ENCODE data around the gene FIGN.

The FIGN gene

DNA sequence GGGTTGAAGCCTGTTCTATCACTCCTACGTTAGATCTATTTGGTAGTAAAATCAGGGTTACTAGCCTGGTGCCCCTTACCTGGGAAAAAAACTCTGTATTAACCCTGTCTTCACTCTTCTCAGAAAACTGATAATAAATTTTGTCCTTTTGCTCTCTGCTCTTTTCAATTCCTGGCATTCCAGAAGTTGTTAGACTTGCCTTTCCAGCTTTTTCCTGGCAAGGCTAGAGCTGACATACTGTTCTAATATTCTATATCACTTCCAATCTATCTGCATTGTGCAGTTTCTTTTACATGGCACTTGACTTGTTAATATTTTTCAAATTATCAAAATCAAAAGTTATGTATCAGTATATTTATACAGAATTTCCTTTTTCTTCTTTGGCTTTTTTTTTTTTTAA lies 162.2 kb downstream of the FIGN start:
- Mint-ChIP-seq H3K4me1 (ENCODE audit: low read depth) (no peaks in the 10 kb centered on the region), H3K27me3 (no peaks in the 10 kb centered on the region), H3K36me3 (ENCODE audit: low read depth) (no peaks in the 10 kb centered on the region), H3K9me3 (peaks cover 4% of the 10 kb centered on the region), H3K27ac (no peak overlapping the region), H3K4me3 (no peak overlapping the region)
- DNase-seq = no peak

DNA sequence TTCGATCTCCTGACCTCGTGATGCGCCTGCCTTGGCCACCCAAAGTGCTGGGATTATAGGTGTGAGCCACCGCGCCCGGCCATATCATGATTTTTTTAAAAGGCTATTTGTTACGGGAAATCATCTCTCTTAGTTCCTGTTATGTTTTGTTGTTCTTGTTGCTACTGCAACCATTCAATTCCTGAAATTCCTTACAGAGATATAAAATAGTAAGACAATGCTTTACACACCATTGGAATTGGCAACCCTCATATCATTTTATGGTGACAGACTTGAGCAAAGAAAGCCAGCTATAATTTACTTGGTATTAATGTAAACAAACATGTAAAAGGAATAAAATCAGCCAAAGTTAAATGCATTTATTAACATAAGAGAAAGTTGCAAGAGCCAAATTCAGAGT lies 163.0 kb downstream of the FIGN start:
- Mint-ChIP-seq H3K27me3 (no peaks in the 10 kb centered on the region), H3K27ac (no peak overlapping the region), H3K36me3 (ENCODE audit: low read depth) (no peaks in the 10 kb centered on the region), H3K9me3 (peaks cover 4% of the 10 kb centered on the region), H3K4me3 (no peak overlapping the region), H3K4me1 (ENCODE audit: low read depth) (no peaks in the 10 kb centered on the region)
- no peak for DNase-seq

DNA sequence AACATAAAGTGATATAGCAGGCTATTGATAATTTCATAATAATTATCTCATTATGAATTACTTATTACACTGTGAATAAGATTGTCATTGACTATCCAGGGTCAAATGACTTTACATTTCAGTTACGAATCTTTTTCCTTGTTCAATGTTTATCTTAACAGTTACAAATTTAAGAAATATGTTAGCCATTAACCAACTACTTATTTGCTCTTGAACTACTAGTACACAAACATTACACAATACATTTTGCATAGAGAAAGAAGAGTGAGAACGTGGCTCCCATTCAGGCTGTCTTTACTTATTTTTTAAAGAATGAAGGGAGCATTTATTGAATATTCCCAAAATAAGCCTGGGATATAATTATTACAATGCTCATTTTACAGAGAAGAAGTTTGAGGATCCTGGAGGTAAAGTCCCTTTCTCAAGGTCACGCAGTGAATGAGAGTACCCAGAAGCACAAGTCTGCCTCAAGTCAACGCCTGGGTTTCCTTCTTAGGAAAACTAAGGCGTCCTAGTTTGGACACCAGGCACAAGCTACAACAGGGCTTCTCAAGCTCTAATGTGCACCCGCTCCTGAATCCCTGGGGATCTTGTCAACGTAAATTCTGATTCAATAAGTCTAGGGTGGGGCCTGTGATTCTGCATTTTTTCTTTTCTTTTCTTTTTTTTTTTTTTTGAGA lies 164.2 kb downstream of the FIGN start:
- Mint-ChIP-seq H3K4me1 (ENCODE audit: low read depth) (no peaks in the 10 kb centered on the region), H3K9me3 (peaks cover 4% of the 10 kb centered on the region), H3K36me3 (ENCODE audit: low read depth) (no peaks in the 10 kb centered on the region), H3K27me3 (no peaks in the 10 kb centered on the region), H3K27ac (no peak overlapping the region), H3K4me3 (no peak overlapping the region)
- no peak for DNase-seq

DNA sequence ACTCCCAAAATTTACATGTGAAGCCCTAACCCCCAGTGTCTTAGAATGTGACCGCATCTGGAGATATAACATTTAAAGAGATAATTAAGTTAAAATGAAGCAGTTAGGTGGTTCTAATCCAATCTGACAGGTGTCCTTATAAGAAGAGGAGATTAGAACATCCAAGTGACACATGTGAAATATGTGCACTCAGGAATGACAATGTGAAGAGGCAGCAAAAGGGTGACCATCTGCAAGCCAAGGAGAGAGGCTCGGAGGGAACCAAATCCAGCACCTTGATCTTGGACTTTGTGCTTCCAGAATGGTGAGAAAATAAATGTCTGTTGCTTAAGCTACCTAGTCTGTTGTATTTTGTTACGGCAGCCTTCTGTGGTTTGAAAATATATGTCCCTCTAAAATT lies 165.4 kb downstream of the FIGN start:
- no peak overlapping the region for H3K4me3 Mint-ChIP-seq
- H3K36me3 Mint-ChIP-seq (ENCODE audit: low read depth) = no peaks in the 10 kb centered on the region
- no peaks in the 10 kb centered on the region for H3K4me1 Mint-ChIP-seq (ENCODE audit: low read depth)
- no peak overlapping the region for H3K27ac Mint-ChIP-seq
- H3K27me3 Mint-ChIP-seq = no peaks in the 10 kb centered on the region
- no peak for DNase-seq
- H3K9me3 Mint-ChIP-seq = peaks cover 6% of the 10 kb centered on the region

DNA sequence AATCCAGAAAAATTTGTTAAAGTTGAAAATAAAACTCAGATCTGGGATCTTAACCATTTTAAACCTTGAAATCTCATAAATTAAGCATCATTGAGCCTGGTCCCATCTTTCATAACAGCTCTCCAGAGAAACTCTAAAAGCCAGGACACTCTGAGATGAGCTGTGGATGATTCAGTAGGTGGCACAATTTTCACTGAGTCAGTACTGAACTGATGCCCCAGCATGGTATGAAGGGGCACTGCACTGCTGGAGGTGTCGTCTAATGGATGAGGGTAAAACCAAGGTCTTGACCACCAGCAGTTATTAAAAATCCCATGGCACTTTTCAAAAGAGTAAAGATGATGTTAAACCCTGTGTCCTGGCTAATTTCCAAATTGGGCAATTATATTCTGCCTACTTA lies 170.6 kb downstream of the FIGN start:
- no peak for DNase-seq

DNA sequence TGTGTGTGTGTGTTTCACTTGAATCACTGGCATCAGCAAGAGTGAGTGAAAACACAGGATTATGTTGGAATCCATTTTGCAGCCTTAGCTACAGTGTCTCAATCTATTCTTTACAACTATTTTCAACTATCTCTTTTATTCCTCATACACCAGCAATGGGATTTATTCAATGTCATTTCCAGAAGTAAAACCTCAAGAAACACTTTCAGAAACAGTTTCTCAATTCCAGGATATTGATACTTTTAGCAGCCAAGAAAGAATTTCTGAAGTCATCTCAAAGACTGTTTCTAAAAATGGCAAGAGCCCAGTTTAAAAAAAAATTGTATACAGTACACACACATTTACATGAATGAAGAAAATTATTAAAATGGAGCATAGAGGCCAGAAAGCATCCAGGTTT lies 171.6 kb downstream of the FIGN start:
- H3K27ac Mint-ChIP-seq = no peak overlapping the region
- peaks cover 2% of the 10 kb centered on the region for H3K9me3 Mint-ChIP-seq
- H3K4me1 Mint-ChIP-seq (ENCODE audit: low read depth) = no peaks in the 10 kb centered on the region
- no peaks in the 10 kb centered on the region for H3K36me3 Mint-ChIP-seq (ENCODE audit: low read depth)
- DNase-seq = no peak
- H3K27me3 Mint-ChIP-seq = no peaks in the 10 kb centered on the region
- H3K4me3 Mint-ChIP-seq = no peak overlapping the region

More for the DNA sequence above, 170.6 kb downstream of the FIGN start:
- H3K4me3 Mint-ChIP-seq = no peak overlapping the region
- no peak overlapping the region for H3K27ac Mint-ChIP-seq
- H3K36me3 Mint-ChIP-seq (ENCODE audit: low read depth) = no peaks in the 10 kb centered on the region
- no peaks in the 10 kb centered on the region for H3K27me3 Mint-ChIP-seq
- H3K9me3 Mint-ChIP-seq = peaks cover 2% of the 10 kb centered on the region
- H3K4me1 Mint-ChIP-seq (ENCODE audit: low read depth) = no peaks in the 10 kb centered on the region

DNA sequence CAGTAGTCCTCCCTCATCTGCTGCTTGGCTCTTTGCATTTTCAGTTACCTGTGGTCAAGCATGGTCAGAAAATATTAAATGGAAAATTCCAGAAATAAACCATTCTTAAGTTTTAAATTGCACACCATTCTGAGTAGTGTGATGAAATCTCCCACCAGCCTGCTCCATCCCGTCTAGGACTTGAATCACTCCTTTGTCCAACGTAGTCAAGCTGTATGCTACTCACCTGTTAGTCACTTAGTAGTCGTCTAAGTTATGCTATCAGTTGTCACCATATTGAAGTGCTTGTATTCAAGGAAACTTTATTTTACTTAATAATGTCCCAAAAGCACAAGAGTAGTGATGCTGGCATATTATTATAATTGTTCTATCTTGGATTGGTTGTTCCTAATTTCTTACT lies 172.5 kb downstream of the FIGN start:
- no peak overlapping the region for H3K4me3 Mint-ChIP-seq
- H3K9me3 Mint-ChIP-seq = peaks cover 2% of the 10 kb centered on the region
- no peaks in the 10 kb centered on the region for H3K4me1 Mint-ChIP-seq (ENCODE audit: low read depth)
- no peaks in the 10 kb centered on the region for H3K36me3 Mint-ChIP-seq (ENCODE audit: low read depth)
- no peaks in the 10 kb centered on the region for H3K27me3 Mint-ChIP-seq
- H3K27ac Mint-ChIP-seq = no peak overlapping the region
- DNase-seq = no peak

DNA sequence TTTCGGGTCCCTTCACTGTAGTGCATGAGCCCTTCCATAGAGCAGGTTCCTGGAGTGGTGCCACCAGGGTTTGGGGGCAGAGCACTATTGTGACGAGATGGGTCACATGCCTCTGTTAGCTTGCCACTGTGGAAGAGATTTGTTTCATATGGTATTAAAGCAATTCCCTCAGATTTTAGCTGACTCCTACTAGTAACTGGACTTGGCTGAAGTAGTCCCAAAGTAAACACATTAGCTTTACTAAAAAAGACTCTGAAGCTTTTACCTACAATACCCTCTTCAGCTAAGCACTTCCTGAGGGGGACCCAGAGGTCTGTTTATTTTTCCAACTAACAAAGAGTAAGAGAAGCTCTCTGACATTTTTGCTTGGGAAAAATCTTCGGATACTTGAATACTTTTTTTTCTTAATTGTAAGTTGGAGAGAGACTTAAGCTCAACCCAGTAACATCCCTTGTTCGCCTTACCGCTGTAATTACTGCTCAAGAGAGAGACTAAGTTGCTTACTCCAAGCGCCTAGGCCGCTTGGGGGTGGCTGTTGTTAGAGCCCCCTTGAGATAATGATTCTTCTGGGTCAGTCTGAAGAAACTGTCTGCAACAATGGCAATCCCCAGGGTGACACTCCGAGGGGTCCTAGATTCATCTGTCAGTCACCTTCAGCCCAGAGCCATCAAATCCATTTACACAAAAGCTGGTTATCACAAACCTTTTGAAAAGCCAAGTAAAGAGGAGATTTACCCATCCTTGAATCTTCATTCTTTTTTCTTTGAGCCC lies 177.4 kb downstream of the FIGN start:
- Mint-ChIP-seq H3K4me3 (no peak overlapping the region), H3K36me3 (ENCODE audit: low read depth) (no peaks in the 10 kb centered on the region), H3K9me3 (no peaks in the 10 kb centered on the region), H3K27me3 (no peaks in the 10 kb centered on the region), H3K27ac (no peak overlapping the region), H3K4me1 (ENCODE audit: low read depth) (no peaks in the 10 kb centered on the region)
- no peak for DNase-seq

DNA sequence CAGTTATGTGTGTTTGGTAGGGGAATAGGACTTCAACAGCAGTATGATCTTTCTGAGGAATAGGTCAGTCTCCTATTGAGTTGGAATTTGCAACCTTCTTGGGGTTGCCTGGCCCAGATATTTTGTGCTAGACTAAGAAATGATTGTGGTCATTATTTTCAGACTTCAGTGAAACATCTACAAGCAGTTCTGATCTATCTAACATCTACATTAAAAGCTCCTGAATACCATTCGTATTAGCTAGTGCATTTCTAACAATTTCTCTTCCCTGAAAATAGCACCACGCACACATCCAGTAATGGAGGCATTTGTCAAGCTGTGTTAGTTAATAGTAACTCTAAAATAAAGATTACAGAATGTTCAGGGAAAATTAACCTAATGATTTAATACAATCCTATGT lies 179.3 kb downstream of the FIGN start:
- H3K27me3 Mint-ChIP-seq = no peaks in the 10 kb centered on the region

DNA sequence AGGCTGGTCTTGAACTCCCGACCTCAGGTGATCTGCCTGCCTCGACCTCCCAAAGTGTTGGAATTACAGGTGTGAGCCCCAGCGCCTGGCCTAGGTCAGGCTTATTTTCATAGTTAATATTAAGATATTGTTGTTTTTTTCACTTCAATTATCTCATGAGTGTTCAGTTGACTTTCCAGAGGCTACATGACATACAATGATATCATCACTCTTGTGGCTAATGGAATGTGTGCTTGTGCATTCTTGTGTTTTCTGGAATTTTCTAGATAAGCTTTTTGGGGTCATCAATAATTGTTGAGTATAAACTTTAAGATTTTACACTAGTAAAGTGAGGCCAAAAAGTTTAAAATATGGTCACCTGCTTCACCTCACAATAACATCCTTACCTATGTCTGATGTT lies 180.9 kb downstream of the FIGN start:
- H3K4me1 Mint-ChIP-seq (ENCODE audit: low read depth) = no peaks in the 10 kb centered on the region
- H3K36me3 Mint-ChIP-seq (ENCODE audit: low read depth) = no peaks in the 10 kb centered on the region
- no peaks in the 10 kb centered on the region for H3K27me3 Mint-ChIP-seq
- DNase-seq = no peak
- no peak overlapping the region for H3K27ac Mint-ChIP-seq
- H3K9me3 Mint-ChIP-seq = peaks cover 4% of the 10 kb centered on the region
- H3K4me3 Mint-ChIP-seq = no peak overlapping the region

More for the DNA sequence above, 179.3 kb downstream of the FIGN start:
- no peak for DNase-seq
- Mint-ChIP-seq H3K9me3 (no peaks in the 10 kb centered on the region), H3K4me3 (no peak overlapping the region), H3K4me1 (ENCODE audit: low read depth) (no peaks in the 10 kb centered on the region), H3K27ac (no peak overlapping the region), H3K36me3 (ENCODE audit: low read depth) (no peaks in the 10 kb centered on the region)

DNA sequence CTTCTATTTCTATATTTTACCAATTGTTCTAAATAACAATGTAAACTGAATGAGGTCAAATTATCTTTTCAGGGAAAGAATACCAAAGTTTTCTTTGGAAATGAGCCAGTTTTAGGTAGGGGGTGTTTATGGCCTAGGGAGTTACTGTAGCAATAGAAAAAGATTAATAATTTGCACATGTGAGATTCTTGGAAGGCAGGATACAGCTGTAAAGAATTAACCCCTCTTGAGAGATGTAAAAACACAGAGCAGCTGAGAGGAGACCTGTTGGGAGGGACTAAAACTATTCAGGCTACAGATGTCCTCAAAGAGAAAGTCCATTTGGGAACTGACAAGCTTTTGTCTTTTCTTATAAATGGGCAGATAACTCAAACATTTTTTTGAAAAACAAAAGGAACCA lies 182.2 kb downstream of the FIGN start:
- H3K27me3 Mint-ChIP-seq = no peaks in the 10 kb centered on the region
- H3K4me3 Mint-ChIP-seq = no peak overlapping the region
- no peaks in the 10 kb centered on the region for H3K4me1 Mint-ChIP-seq (ENCODE audit: low read depth)
- no peak for DNase-seq
- H3K36me3 Mint-ChIP-seq (ENCODE audit: low read depth) = no peaks in the 10 kb centered on the region
- H3K27ac Mint-ChIP-seq = no peak overlapping the region
- H3K9me3 Mint-ChIP-seq = peaks cover 4% of the 10 kb centered on the region

DNA sequence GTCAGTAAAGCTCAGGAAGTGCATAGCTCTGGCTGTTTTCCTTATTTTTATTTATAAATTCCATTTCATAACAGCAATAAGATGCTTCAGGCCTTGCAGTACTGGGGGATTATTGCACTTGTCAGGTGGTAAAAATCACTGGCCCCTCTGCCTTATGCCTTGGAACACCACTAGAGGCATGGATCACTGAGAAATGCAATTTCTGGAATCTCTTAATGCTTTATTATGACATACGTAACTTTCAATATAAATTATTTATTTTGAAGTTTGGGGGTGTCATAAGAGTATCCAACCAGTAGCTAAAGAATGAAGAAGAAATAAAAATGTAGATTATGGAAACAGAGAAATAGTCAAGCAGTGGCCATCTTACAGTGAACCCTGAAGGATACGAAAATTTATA lies 183.1 kb downstream of the FIGN start:
- Mint-ChIP-seq H3K4me3 (no peak overlapping the region), H3K9me3 (peaks cover 4% of the 10 kb centered on the region), H3K27ac (no peak overlapping the region), H3K36me3 (ENCODE audit: low read depth) (no peaks in the 10 kb centered on the region), H3K4me1 (ENCODE audit: low read depth) (no peaks in the 10 kb centered on the region), H3K27me3 (no peaks in the 10 kb centered on the region)
- DNase-seq = no peak

DNA sequence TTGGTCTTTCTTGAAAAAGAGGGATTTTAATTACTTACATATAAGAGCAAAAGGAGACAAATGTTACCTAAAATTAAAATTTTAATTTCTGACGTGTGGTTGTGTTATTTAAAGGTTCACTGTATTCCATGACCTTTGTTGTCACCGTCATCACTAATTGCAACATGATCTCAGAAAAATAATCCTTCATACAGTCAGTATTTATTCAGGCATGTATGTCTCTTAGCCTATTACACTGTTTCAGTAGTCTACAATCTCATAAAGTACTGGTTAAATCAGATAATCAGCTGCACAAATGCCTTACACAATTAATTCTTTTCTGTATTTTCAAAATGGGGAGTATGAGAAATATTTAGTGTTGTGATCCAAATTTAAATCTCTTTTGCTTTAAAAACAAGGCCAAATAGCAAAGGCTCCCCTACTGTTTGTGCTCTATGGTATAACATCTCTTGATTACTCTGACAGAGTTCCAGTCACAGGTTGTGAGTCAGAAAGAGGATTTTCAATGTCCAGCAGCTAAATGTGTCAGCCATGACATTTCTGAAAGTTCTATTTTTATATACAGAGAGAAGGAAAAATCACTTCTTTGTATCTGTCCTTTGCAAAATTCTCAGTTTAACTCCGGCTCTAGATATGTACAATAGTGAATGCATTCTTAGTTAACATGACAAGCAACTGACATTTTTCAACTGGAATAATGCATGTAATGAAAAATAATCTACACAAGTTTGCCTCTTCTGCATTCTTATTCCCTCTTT lies 184.0 kb downstream of the FIGN start:
- H3K27me3 Mint-ChIP-seq = no peaks in the 10 kb centered on the region
- H3K9me3 Mint-ChIP-seq = peaks cover 9% of the 10 kb centered on the region

DNA sequence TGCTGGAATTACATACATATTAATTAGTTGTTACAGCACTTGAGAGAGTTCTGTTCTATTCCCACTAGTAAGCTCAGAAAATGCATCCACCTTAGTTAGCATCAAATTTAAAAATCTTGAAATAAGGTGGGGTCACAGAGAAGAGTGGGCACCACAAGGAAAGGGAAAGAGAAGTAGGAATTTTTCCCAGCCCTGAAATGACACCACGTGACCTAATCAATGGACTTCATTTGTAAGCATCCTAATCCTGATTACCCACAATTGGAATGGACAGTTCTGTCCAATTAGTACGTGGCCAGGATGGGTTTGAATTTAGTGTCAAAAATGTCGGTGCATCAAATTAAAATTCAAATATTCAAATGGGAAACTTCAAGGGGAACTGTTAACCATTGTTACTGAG lies 186.8 kb downstream of the FIGN start:
- H3K4me3 Mint-ChIP-seq = no peak overlapping the region

More for the DNA sequence above, 184.0 kb downstream of the FIGN start:
- Mint-ChIP-seq H3K27ac (no peak overlapping the region), H3K36me3 (ENCODE audit: low read depth) (no peaks in the 10 kb centered on the region), H3K4me3 (no peak overlapping the region), H3K4me1 (ENCODE audit: low read depth) (no peaks in the 10 kb centered on the region)
- no peak for DNase-seq

More for the DNA sequence above, 186.8 kb downstream of the FIGN start:
- no peak overlapping the region for H3K27ac Mint-ChIP-seq
- no peaks in the 10 kb centered on the region for H3K4me1 Mint-ChIP-seq (ENCODE audit: low read depth)
- DNase-seq = no peak
- no peaks in the 10 kb centered on the region for H3K36me3 Mint-ChIP-seq (ENCODE audit: low read depth)
- peaks cover 18% of the 10 kb centered on the region for H3K9me3 Mint-ChIP-seq
- no peaks in the 10 kb centered on the region for H3K27me3 Mint-ChIP-seq

Measured in activated T-cell treated with anti-CD3 and anti-CD28 coated beads, Interleukin-2, amount 50 U/mL, for 24 hours (primary cell).